ENCODE results near the gene KCTD10.

DNA sequence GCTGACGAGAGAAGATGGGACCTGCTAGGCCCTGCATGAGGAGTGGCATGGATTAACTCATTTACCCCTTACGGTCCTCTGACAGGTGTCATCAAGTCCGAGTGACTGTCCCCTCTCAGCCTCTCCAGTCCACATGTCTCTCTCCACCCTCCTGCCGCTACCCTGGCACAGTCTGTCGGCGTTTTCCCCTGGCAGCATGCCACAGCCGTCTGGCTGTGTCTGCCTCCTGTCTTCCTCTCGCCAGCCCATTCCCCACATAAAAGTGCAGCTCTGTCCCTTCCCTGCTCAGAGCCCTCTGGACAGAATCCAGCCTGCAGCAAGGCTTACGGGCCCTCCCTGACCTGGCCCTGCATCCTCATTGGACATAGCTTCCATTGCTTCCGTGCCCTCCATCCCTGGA lies 46.0 kb upstream of the KCTD10 start:
- TF ChIP-seq, protein P1, sequence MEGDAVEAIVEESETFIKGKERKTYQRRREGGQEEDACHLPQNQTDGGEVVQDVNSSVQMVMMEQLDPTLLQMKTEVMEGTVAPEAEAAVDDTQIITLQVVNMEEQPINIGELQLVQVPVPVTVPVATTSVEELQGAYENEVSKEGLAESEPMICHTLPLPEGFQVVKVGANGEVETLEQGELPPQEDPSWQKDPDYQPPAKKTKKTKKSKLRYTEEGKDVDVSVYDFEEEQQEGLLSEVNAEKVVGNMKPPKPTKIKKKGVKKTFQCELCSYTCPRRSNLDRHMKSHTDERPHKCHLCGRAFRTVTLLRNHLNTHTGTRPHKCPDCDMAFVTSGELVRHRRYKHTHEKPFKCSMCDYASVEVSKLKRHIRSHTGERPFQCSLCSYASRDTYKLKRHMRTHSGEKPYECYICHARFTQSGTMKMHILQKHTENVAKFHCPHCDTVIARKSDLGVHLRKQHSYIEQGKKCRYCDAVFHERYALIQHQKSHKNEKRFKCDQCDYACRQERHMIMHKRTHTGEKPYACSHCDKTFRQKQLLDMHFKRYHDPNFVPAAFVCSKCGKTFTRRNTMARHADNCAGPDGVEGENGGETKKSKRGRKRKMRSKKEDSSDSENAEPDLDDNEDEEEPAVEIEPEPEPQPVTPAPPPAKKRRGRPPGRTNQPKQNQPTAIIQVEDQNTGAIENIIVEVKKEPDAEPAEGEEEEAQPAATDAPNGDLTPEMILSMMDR (conservative IDR thresholded peaks at IDR 0.05; ENCODE audit: low read length) = no peak
- no peak for TF ChIP-seq EZH2phosphoT487 (IDR thresholded peaks at IDR 0.05; ENCODE audit: borderline replicate concordance)
